ENCODE measurements around the gene MEIS3. TPM values are rescaled to one million over a fixed set of nuclear protein-coding genes. Genes with fewer than 3 reads are reported as not detected.

MEIS3 gene
- total RNA-seq, 2 experiments from 2014 or later = 1.3 TPM; not detected in 1

DNA sequence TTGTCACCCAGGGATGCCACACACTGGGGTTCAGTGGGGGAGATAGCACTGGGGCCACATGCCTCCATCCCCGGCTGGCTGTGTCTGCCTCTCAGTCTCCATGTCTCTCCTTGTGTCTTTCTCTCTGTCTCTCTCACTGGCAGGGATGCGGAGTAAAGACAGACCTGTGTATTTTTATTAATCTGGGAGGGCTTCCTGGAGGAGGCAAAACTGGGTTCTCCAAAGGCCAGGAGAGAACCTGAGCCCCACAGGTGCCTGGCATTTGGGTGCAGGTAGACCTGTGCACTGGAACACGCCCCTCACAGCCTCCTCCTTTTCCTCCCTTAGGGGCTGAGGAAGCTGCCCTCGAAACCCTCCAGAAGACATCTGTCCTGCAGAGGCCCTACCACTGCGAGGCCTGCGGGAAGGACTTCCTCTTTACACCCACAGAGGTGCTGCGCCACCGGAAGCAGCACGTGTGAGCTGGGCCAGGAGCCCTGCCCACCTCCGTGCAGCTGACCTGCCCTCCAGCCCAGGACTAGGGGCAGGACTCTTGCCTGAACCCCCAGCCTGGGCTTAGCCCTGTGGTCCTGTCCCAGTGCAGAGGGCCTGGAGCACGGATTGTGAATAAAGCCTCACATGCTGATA lies 37.6 kb downstream of the MEIS3 start:
- BruUV-seq (replicated peaks) = no TSS peak
- Histone ChIP-seq H3K36me3 (ENCODE audit: insufficient read depth, low read length) (peaks cover 41% of the 10 kb centered on the region; the same call in 1 of the 2 replicates), H3K4me3 (ENCODE audit: low read depth, low read length, poor library complexity, severe bottlenecking) (no peak overlapping the region), H3K4me2 (ENCODE audit: low read length) (no peak overlapping the region), H3K9me3 (ENCODE audit: low read length) (no peaks in the 10 kb centered on the region), H3K79me2 (ENCODE audit: insufficient read depth, low read depth, low read length) (no peaks in the 10 kb centered on the region), H3K27ac (ENCODE audit: low read depth, low read length, poor library complexity, severe bottlenecking) (peak overlapping the region; percentile 17), H3K9me2 (ENCODE audit: insufficient read depth, low read length) (no peaks in the 10 kb centered on the region), H4K20me1 (ENCODE audit: insufficient read depth, low read length) (no peaks in the 10 kb centered on the region), H2AFZ (ENCODE audit: low read length) (no peak overlapping the region), H3K4me1 (ENCODE audit: insufficient read depth, low read length, poor library complexity, severe bottlenecking) (peaks cover 12% of the 10 kb centered on the region)
- no peak for TF ChIP-seq EZH2phosphoT487 (IDR thresholded peaks at IDR 0.05; ENCODE audit: borderline replicate concordance, low read depth, low read length)
- no peak for TF ChIP-seq CTCF (conservative IDR thresholded peaks at IDR 0.05; ENCODE audit: low read length)
- CTCF ChIA-PET (ENCODE audit: unreplicated experiment) = interaction anchor here (1.2 kb wide), 1 partner anchor 10 kb away, joined by 4 read pairs; no protein-coding TSS in a partner anchor
- intact Hi-C loops (cut with micrococcal nuclease; ENCODE audit: unreplicated experiment) = no loop called here
- POLR2A ChIA-PET = no interaction called here
- peak; percentile 60 for DNase-seq (ENCODE audit: low spot score)

DNA sequence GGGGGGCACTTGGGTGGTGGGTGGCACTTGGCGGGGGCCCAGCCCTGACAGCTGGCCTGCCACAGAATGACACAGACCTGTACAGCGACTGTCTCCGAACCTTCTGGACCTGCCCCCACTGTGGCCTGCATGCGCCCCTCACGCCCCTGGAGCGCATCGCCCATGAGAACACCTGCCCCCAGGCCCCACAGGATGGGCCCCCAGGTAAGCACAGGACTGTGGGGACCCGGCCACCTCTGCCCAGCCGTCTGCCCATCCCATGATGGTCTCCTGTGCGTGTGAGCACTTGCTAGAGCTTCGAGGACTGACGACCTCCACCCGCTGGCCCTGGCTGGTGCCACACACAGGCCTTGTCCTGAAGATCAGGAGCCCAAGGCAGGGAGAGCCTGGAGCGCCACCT lies 38.2 kb downstream of the MEIS3 start:
- no peaks in the 10 kb centered on the region for H3K9me3 ChIP-seq (ENCODE audit: low read length)
- ChIA-PET POLR2A (no interaction called here), CTCF (ENCODE audit: unreplicated experiment) (no interaction called here)
- peaks cover 12% of the 10 kb centered on the region for H3K4me1 ChIP-seq (ENCODE audit: insufficient read depth, low read length, poor library complexity, severe bottlenecking)
- no peaks in the 10 kb centered on the region for H4K20me1 ChIP-seq (ENCODE audit: insufficient read depth, low read length)
- no peaks in the 10 kb centered on the region for H3K9me2 ChIP-seq (ENCODE audit: insufficient read depth, low read length)
- no peak overlapping the region for H3K27ac ChIP-seq (ENCODE audit: low read depth, low read length, poor library complexity, severe bottlenecking)
- peaks cover 47% of the 10 kb centered on the region; the same call in 1 of the 2 replicates for H3K36me3 ChIP-seq (ENCODE audit: insufficient read depth, low read length)
- DNase-seq (ENCODE audit: low spot score) = no peak
- no peaks in the 10 kb centered on the region for H3K79me2 ChIP-seq (ENCODE audit: insufficient read depth, low read depth, low read length)
- no TSS peak for BruUV-seq (replicated peaks)
- TF ChIP-seq EZH2phosphoT487 (IDR thresholded peaks at IDR 0.05; ENCODE audit: borderline replicate concordance, low read depth, low read length) (no peak), CTCF (conservative IDR thresholded peaks at IDR 0.05; ENCODE audit: low read length) (no peak)
- no peak overlapping the region for H3K4me3 ChIP-seq (ENCODE audit: low read depth, low read length, poor library complexity, severe bottlenecking)
- no peak overlapping the region for H3K4me2 ChIP-seq (ENCODE audit: low read length)
- H2AFZ ChIP-seq (ENCODE audit: low read length) = no peak overlapping the region
- intact Hi-C loops (cut with micrococcal nuclease; ENCODE audit: unreplicated experiment) = no loop called here

DNA sequence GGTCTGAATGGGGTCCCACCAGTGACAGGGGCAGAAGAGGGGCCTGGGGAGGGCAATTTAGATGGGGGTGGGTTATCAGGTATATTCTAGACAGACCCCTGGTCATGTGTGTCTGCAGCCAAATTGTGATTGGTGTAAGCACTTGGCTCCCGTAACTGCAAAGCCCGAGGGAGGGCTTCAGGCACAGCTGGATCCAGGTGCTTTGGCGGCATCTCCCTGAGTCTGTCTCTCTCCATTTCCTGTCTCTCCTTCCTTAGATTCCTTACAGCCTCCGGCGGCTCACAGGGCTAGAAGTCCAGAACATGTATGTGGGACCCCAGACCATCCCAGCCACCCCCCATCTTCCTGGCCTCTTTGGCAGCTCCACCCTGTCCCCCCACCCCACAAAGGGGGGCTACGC lies 38.8 kb downstream of the MEIS3 start:
- Histone ChIP-seq H4K20me1 (ENCODE audit: insufficient read depth, low read length) (no peaks in the 10 kb centered on the region), H3K4me1 (ENCODE audit: insufficient read depth, low read length, poor library complexity, severe bottlenecking) (peaks cover 12% of the 10 kb centered on the region), H3K4me2 (ENCODE audit: low read length) (no peak overlapping the region), H3K4me3 (ENCODE audit: low read depth, low read length, poor library complexity, severe bottlenecking) (no peak overlapping the region), H3K9me3 (ENCODE audit: low read length) (no peaks in the 10 kb centered on the region), H3K9me2 (ENCODE audit: insufficient read depth, low read length) (no peaks in the 10 kb centered on the region), H3K36me3 (ENCODE audit: insufficient read depth, low read length) (peaks cover 53% of the 10 kb centered on the region; the same call in 1 of the 2 replicates), H2AFZ (ENCODE audit: low read length) (no peak overlapping the region), H3K79me2 (ENCODE audit: insufficient read depth, low read depth, low read length) (no peaks in the 10 kb centered on the region), H3K27ac (ENCODE audit: low read depth, low read length, poor library complexity, severe bottlenecking) (no peak overlapping the region)
- POLR2A ChIA-PET = no interaction called here
- no TSS peak for BruUV-seq (replicated peaks)
- DNase-seq (ENCODE audit: low spot score) = no peak
- TF ChIP-seq EZH2phosphoT487 (IDR thresholded peaks at IDR 0.05; ENCODE audit: borderline replicate concordance, low read depth, low read length) (no peak), CTCF (conservative IDR thresholded peaks at IDR 0.05; ENCODE audit: low read length) (no peak)
- CTCF ChIA-PET (ENCODE audit: unreplicated experiment) = no interaction called here
- intact Hi-C loops (cut with micrococcal nuclease; ENCODE audit: unreplicated experiment) = no loop called here
